H9 (cell line): Measurements from ENCODE around the gene CHST8. TPM values are rescaled to one million over a fixed set of nuclear protein-coding genes. Genes with fewer than 3 reads are reported as not detected.
A peak's percentile ranks its signal among the peaks of the same experiment; 100 is the strongest.

ENCODE experiments used
- DNase-seq: peaks from one replicate; pipeline ENCODE4 v3.0.0-alpha.2; 2017
- H2AFZ ChIP-seq: one replicate; pipeline ENCODE4 v1.6.1; 2013; ENCODE audit warnings: mild to moderate bottlenecking, low read length, control low read depth, moderate library complexity
- H2AK5ac ChIP-seq: 2 replicates; pipeline ENCODE4 v1.6.1; 2013; ENCODE audit warnings: low read length, control low read depth, mixed read lengths; ENCODE audit not compliant: insufficient read length
- H2BK120ac ChIP-seq: one replicate; pipeline ENCODE4 v1.6.1; 2013; ENCODE audit warnings: low read depth, mild to moderate bottlenecking, low read length, control low read depth, inconsistent platforms; ENCODE audit not compliant: poor library complexity, severe bottlenecking
- H2BK12ac ChIP-seq: 2 replicates; pipeline ENCODE4 v1.6.1; 2013; ENCODE audit warnings: low read length, control low read depth, mixed read lengths, low read depth; ENCODE audit not compliant: insufficient read length
- H2BK15ac ChIP-seq: 2 replicates; pipeline ENCODE4 v1.6.1; 2013; ENCODE audit warnings: low read depth, low read length, control low read depth
- H2BK20ac ChIP-seq: one replicate; pipeline ENCODE4 v1.6.1; 2013; ENCODE audit warnings: low read depth, mild to moderate bottlenecking, low read length, control low read depth, inconsistent platforms; ENCODE audit not compliant: poor library complexity, severe bottlenecking
- H2BK5ac ChIP-seq: 2 replicates; pipeline ENCODE4 v1.6.1; 2013; ENCODE audit warnings: low read length, control low read depth, mixed read lengths; ENCODE audit not compliant: insufficient read length
- H3K14ac ChIP-seq: 2 replicates; pipeline ENCODE4 v1.6.1; 2013; ENCODE audit warnings: low read length, control low read depth; ENCODE audit not compliant: insufficient read depth
- H3K18ac ChIP-seq: 2 replicates; pipeline ENCODE4 v1.6.1; 2013; ENCODE audit warnings: low read depth, mild to moderate bottlenecking, mixed read lengths, low read length, control low read depth; ENCODE audit not compliant: insufficient read length
- H3K23ac ChIP-seq: 2 replicates; pipeline ENCODE4 v1.6.1; 2013; ENCODE audit warnings: low read length, control low read depth, mixed read lengths, low read depth; ENCODE audit not compliant: insufficient read length
- H3K23me2 ChIP-seq: 2 replicates; pipeline ENCODE4 v1.6.1; 2013; ENCODE audit warnings: low read depth, mild to moderate bottlenecking, mixed read lengths, low read length, control low read depth; ENCODE audit not compliant: insufficient read length, poor library complexity, severe bottlenecking
- H3K27ac ChIP-seq: 2 replicates; pipeline ENCODE4 v1.5.1; 2013; ENCODE audit warnings: low read length, control low read depth, mixed read lengths, low read depth; ENCODE audit not compliant: insufficient read length
- H3K27me3 ChIP-seq: 2 replicates; pipeline ENCODE4 v1.6.1; 2013; ENCODE audit warnings: low read length, control low read depth, inconsistent platforms; ENCODE audit not compliant: insufficient read depth
- H3K4ac ChIP-seq: 2 replicates; pipeline ENCODE4 v1.6.1; 2013; ENCODE audit warnings: low read depth, mild to moderate bottlenecking, control low read depth, inconsistent platforms, low read length, moderate library complexity
- H3K4me1 ChIP-seq: 2 replicates; pipeline ENCODE4 v1.6.1; 2013; ENCODE audit warnings: low read length, control low read depth, inconsistent platforms; ENCODE audit not compliant: insufficient read depth
- H3K4me2 ChIP-seq: 2 replicates; pipeline ENCODE4 v1.6.1; 2013; ENCODE audit warnings: low read length, control low read depth, mixed read lengths; ENCODE audit not compliant: insufficient read length, insufficient read depth
- H3K56ac ChIP-seq: 2 replicates; pipeline ENCODE4 v1.6.1; 2013; ENCODE audit warnings: low read depth, mild to moderate bottlenecking, mixed read lengths, low read length, control low read depth; ENCODE audit not compliant: insufficient read length
- H3K79me1 ChIP-seq: 2 replicates; pipeline ENCODE4 v1.6.1; 2013; ENCODE audit warnings: low read depth, mild to moderate bottlenecking, moderate library complexity, low read length, control low read depth, inconsistent platforms; ENCODE audit not compliant: insufficient read depth, poor library complexity, severe bottlenecking
- H3K79me2 ChIP-seq: 2 replicates; pipeline ENCODE4 v1.6.1; 2013; ENCODE audit warnings: low read length, control low read depth, inconsistent platforms; ENCODE audit not compliant: insufficient read depth
- H3K9ac ChIP-seq: 2 replicates; pipeline ENCODE4 v1.6.1; 2013; ENCODE audit warnings: low read length, control low read depth, mixed read lengths; ENCODE audit not compliant: insufficient read length; ENCODE audit errors: extremely low read depth
- H3K9me3 ChIP-seq: one replicate; pipeline ENCODE4 v1.6.1; 2013; ENCODE audit warnings: low read depth, low read length, inconsistent platforms; ENCODE audit not compliant: control insufficient read depth
- H3T11ph ChIP-seq: one replicate; pipeline ENCODE4 v1.6.1; 2013; ENCODE audit warnings: mild to moderate bottlenecking, low read length, control low read depth, inconsistent platforms
- H4K20me1 ChIP-seq: one replicate; pipeline ENCODE4 v1.6.1; 2013; ENCODE audit not compliant: control insufficient read depth, insufficient read length, insufficient read depth
- H4K5ac ChIP-seq: 2 replicates; pipeline ENCODE4 v1.6.1; 2013; ENCODE audit warnings: low read depth, mild to moderate bottlenecking, mixed read lengths, low read length, control low read depth; ENCODE audit not compliant: insufficient read length
- H4K8ac ChIP-seq: replicated peaks from 2 replicates; pipeline ENCODE4 v1.6.1; 2013; ENCODE audit warnings: low read length, control low read depth, mixed read lengths, low read depth; ENCODE audit not compliant: insufficient read length
- H4K91ac ChIP-seq: 2 replicates; pipeline ENCODE4 v1.6.1; 2013; ENCODE audit warnings: low read depth, mild to moderate bottlenecking, moderate library complexity, mixed read lengths, low read length, control low read depth; ENCODE audit not compliant: insufficient read length
- H3K27ac Mint-ChIP-seq, 3 experiments: 2 replicates in 2 of 3; 3 replicates in 1 of 3; pipeline ENCODE4 v1.8.0; 2020 to 2021; ENCODE audit warnings: mixed read lengths in 3 of 3, mild to moderate bottlenecking in 1 of 3, moderate library complexity in 1 of 3
- H3K27me3 Mint-ChIP-seq: 2 replicates; pipeline ENCODE4 v1.8.0; 2021; ENCODE audit warnings: low read depth, mild to moderate bottlenecking, moderate library complexity, mixed read lengths
- H3K36me3 Mint-ChIP-seq, 3 experiments: 2 replicates in 2 of 3; 3 replicates in 1 of 3; pipeline ENCODE4 v1.8.0; 2020 to 2021; ENCODE audit warnings: low read depth in 3 of 3, mixed read lengths in 3 of 3; ENCODE audit not compliant: insufficient read depth in 1 of 3
- H3K4me1 Mint-ChIP-seq, 2 experiments: 2 replicates each; pipeline ENCODE4 v1.8.0; 2020; ENCODE audit warnings: mixed read lengths in 2 of 2
- H3K4me3 Mint-ChIP-seq, 2 experiments: 2 replicates in 1 of 2; 3 replicates in 1 of 2; pipeline ENCODE4 v1.8.0; 2020 to 2021; ENCODE audit warnings: mild to moderate bottlenecking in 2 of 2, mixed read lengths in 2 of 2, moderate library complexity in 1 of 2
- H3K9me3 Mint-ChIP-seq, 2 experiments: 2 replicates in 1 of 2; 3 replicates in 1 of 2; pipeline ENCODE4 v1.8.0; 2020; ENCODE audit warnings: mild to moderate bottlenecking in 2 of 2, mixed read lengths in 2 of 2, moderate library complexity in 1 of 2
- WGBS: extraction: QIAGEN DNeasy Blood & Tissue Kit; methylation state at CpG from one replicate; pipeline ENCODE4 v1.1.7; 2013; ENCODE audit warnings: missing lambda C conversion rate, low lambda C conversion rate, mixed read lengths; ENCODE audit not compliant: insufficient read length; ENCODE audit errors: extremely low coverage; 5-methylcytosine and 5-hydroxymethylcytosine counted together
- total RNA-seq: library from RNA; stranded (reverse); gene quantifications from 2 replicates; pipeline ENCODE4 v1.2.1, GENCODE V29; 2021
- TF ChIP-seq, protein P1 (sequence below): fragments of 200-600 bp; sonication (generic); conservative IDR thresholded peaks from 3 replicates; pipeline ENCODE4 v1.8.0; 2021; ENCODE audit warnings: antibody characterized with exemption, mild to moderate bottlenecking

Gene CHST8
- total RNA-seq, 1 experiment from 2014 or later = 5.1 TPM

DNA sequence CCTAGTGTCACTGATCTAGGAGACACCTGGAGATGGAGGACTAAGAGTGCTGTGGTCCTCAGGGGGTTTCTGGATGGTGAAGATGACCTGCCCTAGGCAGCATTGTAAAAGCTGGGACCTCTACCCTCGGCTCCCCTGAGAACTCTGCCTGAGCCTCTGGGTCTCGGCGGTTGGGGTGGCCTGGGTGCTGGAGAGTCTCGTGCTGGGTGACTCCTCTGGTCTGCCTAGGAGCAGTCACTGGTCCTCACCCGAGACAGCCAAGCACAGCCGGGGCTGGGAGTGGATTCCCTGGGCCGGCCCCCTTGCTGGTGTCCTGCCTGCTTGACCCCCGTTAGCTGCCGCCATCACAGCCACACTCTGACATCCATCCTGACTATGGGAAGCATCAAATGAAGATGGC lies 181.6 kb downstream of the CHST8 start:
- H4K8ac ChIP-seq = no peak overlapping the region
- H3K4me1 ChIP-seq = peaks cover 5% of the 10 kb centered on the region; the same call in 1 of the 2 replicates
- Mint-ChIP-seq H3K4me3 (no peak overlapping the region), H3K4me1 (peaks cover 20 to 28% of the 10 kb centered on the region in 2 experiments), H3K9me3 (no peaks in the 10 kb centered on the region), H3K27me3 (no peaks in the 10 kb centered on the region; the same call in 1 of the 2 replicates), H3K36me3 (peaks cover 28 to 86% (median 70%) of the 10 kb centered on the region in 3 experiments; a peak in 6 of 7 replicates), H3K27ac (peak overlapping the region in 2 of 3 experiments; percentile 51 to 80; a peak in 2 of 7 replicates)
- DNase-seq = no peak
- no peak overlapping the region for H3K14ac ChIP-seq
- H2BK5ac ChIP-seq = no peak overlapping the region
- H2AFZ ChIP-seq = no peak overlapping the region
- no peak overlapping the region for H2BK12ac ChIP-seq
- H3T11ph ChIP-seq = no peak overlapping the region
- H4K91ac ChIP-seq = no peak overlapping the region
- no peak overlapping the region for H3K23ac ChIP-seq
- H3K79me2 ChIP-seq = no peaks in the 10 kb centered on the region
- H3K56ac ChIP-seq = no peak overlapping the region
- no peak overlapping the region for H2BK15ac ChIP-seq
- H2BK120ac ChIP-seq = no peak overlapping the region
- TF ChIP-seq, protein P1, sequence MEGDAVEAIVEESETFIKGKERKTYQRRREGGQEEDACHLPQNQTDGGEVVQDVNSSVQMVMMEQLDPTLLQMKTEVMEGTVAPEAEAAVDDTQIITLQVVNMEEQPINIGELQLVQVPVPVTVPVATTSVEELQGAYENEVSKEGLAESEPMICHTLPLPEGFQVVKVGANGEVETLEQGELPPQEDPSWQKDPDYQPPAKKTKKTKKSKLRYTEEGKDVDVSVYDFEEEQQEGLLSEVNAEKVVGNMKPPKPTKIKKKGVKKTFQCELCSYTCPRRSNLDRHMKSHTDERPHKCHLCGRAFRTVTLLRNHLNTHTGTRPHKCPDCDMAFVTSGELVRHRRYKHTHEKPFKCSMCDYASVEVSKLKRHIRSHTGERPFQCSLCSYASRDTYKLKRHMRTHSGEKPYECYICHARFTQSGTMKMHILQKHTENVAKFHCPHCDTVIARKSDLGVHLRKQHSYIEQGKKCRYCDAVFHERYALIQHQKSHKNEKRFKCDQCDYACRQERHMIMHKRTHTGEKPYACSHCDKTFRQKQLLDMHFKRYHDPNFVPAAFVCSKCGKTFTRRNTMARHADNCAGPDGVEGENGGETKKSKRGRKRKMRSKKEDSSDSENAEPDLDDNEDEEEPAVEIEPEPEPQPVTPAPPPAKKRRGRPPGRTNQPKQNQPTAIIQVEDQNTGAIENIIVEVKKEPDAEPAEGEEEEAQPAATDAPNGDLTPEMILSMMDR = no peak
- H2AK5ac ChIP-seq = no peak overlapping the region
- H3K18ac ChIP-seq = no peak overlapping the region
- H3K27ac ChIP-seq = no peak overlapping the region
- H3K9ac ChIP-seq = no peak overlapping the region
- no peak overlapping the region for H3K4me2 ChIP-seq
- H3K23me2 ChIP-seq = peaks cover 3% of the 10 kb centered on the region
- WGBS = no CpG with 5 or more reads among the region's 9 CpGs
- no peak overlapping the region for H3K4ac ChIP-seq
- H4K20me1 ChIP-seq = peaks cover 2% of the 10 kb centered on the region
- no peak overlapping the region for H2BK20ac ChIP-seq
- H4K5ac ChIP-seq = no peak overlapping the region
- no peaks in the 10 kb centered on the region for H3K79me1 ChIP-seq
- H3K27me3 ChIP-seq = no peaks in the 10 kb centered on the region
- H3K9me3 ChIP-seq = no peaks in the 10 kb centered on the region
